CD4-positive, alpha-beta memory T cell (primary cell): Measurements from ENCODE around the gene SPEM2. TPM values are rescaled to one million over a fixed set of nuclear protein-coding genes. Genes with fewer than 3 reads are reported as not detected.
A peak's percentile ranks its signal among the peaks of the same experiment; 100 is the strongest.

Source experiments
- CTCF ChIA-PET: fragments of 350-600 bp; sonication (Branson Sonifier 250); formaldehyde crosslinking; loops from one replicate; lab custom pipeline; 2021; ENCODE audit warnings: inconsistent platforms; ENCODE audit not compliant: partially characterized antibody; lab: Charles Lee
- POLR2A ChIA-PET: fragments of 350-600 bp; sonication (Branson Sonifier 250); formaldehyde crosslinking; loops from one replicate; lab custom pipeline; 2021; ENCODE audit not compliant: partially characterized antibody; lab: Charles Lee
- DNase-seq, 5 donors: peaks; one replicate each; pipeline versions ENCODE4 v3.0.0 to v3.0.0-alpha.2; 2020 to 2022; ENCODE audit warnings: mixed read lengths in 1 of 5
- H3K27ac ChIP-seq: one replicate; pipeline ENCODE4 v1.7.0; 2013; ENCODE audit warnings: low read depth, low read length
- H3K27me3 ChIP-seq: 2 replicates; pipeline ENCODE4 v1.7.0; 2013; ENCODE audit warnings: mild to moderate bottlenecking, low read length, moderate library complexity; ENCODE audit not compliant: insufficient read depth
- H3K36me3 ChIP-seq: 2 replicates; pipeline ENCODE4 v1.7.0; 2013; ENCODE audit warnings: mild to moderate bottlenecking, low read length, moderate library complexity; ENCODE audit not compliant: insufficient read depth
- H3K4me1 ChIP-seq: 2 replicates; pipeline ENCODE4 v1.7.0; 2013; ENCODE audit warnings: mild to moderate bottlenecking, low read length, moderate library complexity; ENCODE audit not compliant: insufficient read depth
- H3K4me3 ChIP-seq, 2 donors: one replicate each; pipeline ENCODE4 v1.7.0; 2013; ENCODE audit warnings: low read length in 2 of 2, mild to moderate bottlenecking in 1 of 2
- H3K9me3 ChIP-seq, 2 donors: one replicate each; pipeline ENCODE4 v1.7.0; 2013; ENCODE audit warnings: low read length in 2 of 2, control low read depth in 1 of 2; ENCODE audit not compliant: control insufficient read depth in 1 of 2
- H3K27ac Mint-ChIP-seq, 7 donors: one replicate each; pipeline ENCODE4 v1.8.0; 2020 to 2021; ENCODE audit warnings: mixed read lengths in 7 of 7, mild to moderate bottlenecking in 6 of 7, inconsistent platforms in 3 of 7, moderate library complexity in 3 of 7
- H3K27me3 Mint-ChIP-seq, 2 donors: one replicate each; pipeline ENCODE4 v1.8.0; 2020 to 2021; ENCODE audit warnings: mixed read lengths in 2 of 2
- H3K36me3 Mint-ChIP-seq, 2 donors: one replicate each; pipeline ENCODE4 v1.8.0; 2020 to 2021; ENCODE audit warnings: mixed read lengths in 2 of 2, inconsistent platforms in 1 of 2, mild to moderate bottlenecking in 1 of 2
- H3K4me1 Mint-ChIP-seq, 4 donors: one replicate each; pipeline ENCODE4 v1.8.0; 2020 to 2021; ENCODE audit warnings: mixed read lengths in 4 of 4, mild to moderate bottlenecking in 1 of 4
- H3K4me3 Mint-ChIP-seq, 8 donors: one replicate each; pipeline ENCODE4 v1.8.0; 2020 to 2021; ENCODE audit warnings: mixed read lengths in 8 of 8, mild to moderate bottlenecking in 7 of 8, moderate library complexity in 6 of 8, inconsistent platforms in 3 of 8
- H3K9me3 Mint-ChIP-seq, 8 donors: one replicate each; pipeline ENCODE4 v1.8.0; 2020 to 2021; ENCODE audit warnings: mixed read lengths in 8 of 8, mild to moderate bottlenecking in 5 of 8, inconsistent platforms in 3 of 8, moderate library complexity in 1 of 8
- intact Hi-C: fragments of 100-400 bp; cut with micrococcal nuclease; formaldehyde crosslinking; loops from one replicate; pipeline ENCODE4 v1.15.1; 2023
- polyA plus RNA-seq, 2 donors: library from polyadenylated mRNA; unstranded; fragments of 300-500 nt; fragmentation: Illumina TruSeq; gene quantifications; one replicate each; pipeline ENCODE4 v1.2.3, GENCODE V29; 2021
- total RNA-seq, 2 experiments: library from RNA; stranded (reverse); gene quantifications; one replicate each; pipeline ENCODE4 v1.2.3, GENCODE V29; 2021

Gene SPEM2
- total and polyA plus RNA-seq, 4 experiments from 2014 or later = not detected

DNA sequence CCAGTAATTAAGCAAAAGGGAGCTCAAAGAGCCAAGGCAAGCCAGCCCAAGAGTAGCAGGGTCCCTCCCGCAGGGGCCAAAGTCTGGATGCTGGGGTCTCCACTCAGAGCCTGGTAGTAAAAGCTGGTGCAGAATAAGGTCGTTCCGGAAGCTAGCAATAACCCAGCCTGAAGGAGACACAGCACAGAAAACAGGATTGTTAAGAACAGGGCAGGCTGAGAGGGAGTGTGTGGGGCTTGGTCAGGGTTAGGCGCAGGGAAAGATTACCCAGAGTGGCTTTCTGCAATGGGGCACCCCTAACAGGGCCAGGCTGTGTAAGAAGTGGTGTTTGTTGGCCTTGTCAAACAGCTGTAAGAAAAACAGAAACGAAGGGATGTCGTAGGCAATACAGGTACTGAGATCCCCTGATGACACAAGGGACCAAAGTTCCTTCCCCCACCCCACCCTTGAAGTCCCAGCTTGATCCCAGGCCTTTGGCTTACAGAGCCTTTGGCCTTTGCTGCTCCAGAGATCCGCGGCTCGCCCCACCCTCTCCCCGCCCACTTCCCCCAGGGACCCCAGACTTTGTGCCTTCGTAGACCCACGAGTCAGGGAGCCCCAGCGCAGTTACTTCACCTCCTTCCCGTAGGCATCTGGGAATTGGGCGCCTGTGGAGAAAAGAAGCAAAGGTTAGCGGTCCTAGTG is 22.2 kb upstream of the SPEM2 start:
- Histone ChIP-seq H3K9me3 (no peaks in the 10 kb centered on the region), H3K27me3 (no peaks in the 10 kb centered on the region), H3K4me3 (peak overlapping the region; percentile 73 to 77), H3K36me3 (no peaks in the 10 kb centered on the region), H3K27ac (peak overlapping the region; percentile 51), H3K4me1 (peaks cover 17% of the 10 kb centered on the region)
- Mint-ChIP-seq H3K27me3 (peaks cover 0 to 2% of the 10 kb centered on the region in 2 donors), H3K4me3 (peak overlapping the region; percentile 93 to 98 (median 97)), H3K9me3 (no peaks in the 10 kb centered on the region), H3K27ac (peak overlapping the region; percentile 17 to 99 (median 97)), H3K36me3 (peaks cover 0 to 7% of the 10 kb centered on the region in 2 donors), H3K4me1 (peaks cover 15 to 37% (median 16%) of the 10 kb centered on the region in 4 donors)
- POLR2A ChIA-PET = interaction anchor here (1.0 to 3.7 kb wide), 16 partner anchors 9 to 735 kb away, joined by 3 to 69 read pairs (median 9); partner anchors contain the start of genes ACAP1, MPDU1, NEURL4 and PLSCR3
- no peak for DNase-seq
- intact Hi-C loops = no loop called here
- CTCF ChIA-PET = interaction anchor here (1.0 to 2.9 kb wide), 3 partner anchors 9 to 33 kb away, joined by 3 to 23 read pairs (median 3); partner anchors contain the start of gene TMEM102

DNA sequence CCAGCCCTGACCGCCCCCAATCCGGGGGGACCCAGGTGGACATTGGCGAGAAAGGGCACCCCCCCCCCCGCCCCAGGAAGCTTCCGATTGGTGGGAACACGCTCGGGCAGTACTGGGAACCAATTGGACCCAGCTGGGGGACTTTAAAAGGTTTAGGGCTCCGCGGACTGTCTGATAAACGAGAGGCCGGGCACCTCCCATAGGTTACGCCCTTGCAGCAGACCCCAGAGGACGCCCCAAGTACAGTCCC is 21.8 kb upstream of the SPEM2 start:
- Mint-ChIP-seq H3K27me3 (peaks cover 0 to 2% of the 10 kb centered on the region in 2 donors), H3K4me1 (peaks cover 15 to 37% (median 16%) of the 10 kb centered on the region in 4 donors), H3K4me3 (peak overlapping the region; percentile 93 to 98 (median 97)), H3K27ac (peak overlapping the region; percentile 89 to 99 (median 98)), H3K36me3 (peaks cover 0 to 7% of the 10 kb centered on the region in 2 donors), H3K9me3 (no peaks in the 10 kb centered on the region)
- Histone ChIP-seq H3K27me3 (no peaks in the 10 kb centered on the region), H3K9me3 (no peaks in the 10 kb centered on the region), H3K4me1 (peaks cover 17% of the 10 kb centered on the region), H3K27ac (peak overlapping the region; percentile 51), H3K36me3 (no peaks in the 10 kb centered on the region), H3K4me3 (peak overlapping the region; percentile 73 to 77)
- POLR2A ChIA-PET = interaction anchor here (0.6 to 3.7 kb wide), 19 partner anchors 9 to 735 kb away, joined by 3 to 69 read pairs (median 8); partner anchors contain the start of genes ACAP1, DVL2, MPDU1 and NEURL4
- intact Hi-C loops = no loop called here
- CTCF ChIA-PET = interaction anchor here (0.8 to 2.9 kb wide), 3 partner anchors 19 to 48 kb away, joined by 3 to 23 read pairs (median 4); partner anchors contain the start of gene TMEM102
- no peak for DNase-seq

DNA sequence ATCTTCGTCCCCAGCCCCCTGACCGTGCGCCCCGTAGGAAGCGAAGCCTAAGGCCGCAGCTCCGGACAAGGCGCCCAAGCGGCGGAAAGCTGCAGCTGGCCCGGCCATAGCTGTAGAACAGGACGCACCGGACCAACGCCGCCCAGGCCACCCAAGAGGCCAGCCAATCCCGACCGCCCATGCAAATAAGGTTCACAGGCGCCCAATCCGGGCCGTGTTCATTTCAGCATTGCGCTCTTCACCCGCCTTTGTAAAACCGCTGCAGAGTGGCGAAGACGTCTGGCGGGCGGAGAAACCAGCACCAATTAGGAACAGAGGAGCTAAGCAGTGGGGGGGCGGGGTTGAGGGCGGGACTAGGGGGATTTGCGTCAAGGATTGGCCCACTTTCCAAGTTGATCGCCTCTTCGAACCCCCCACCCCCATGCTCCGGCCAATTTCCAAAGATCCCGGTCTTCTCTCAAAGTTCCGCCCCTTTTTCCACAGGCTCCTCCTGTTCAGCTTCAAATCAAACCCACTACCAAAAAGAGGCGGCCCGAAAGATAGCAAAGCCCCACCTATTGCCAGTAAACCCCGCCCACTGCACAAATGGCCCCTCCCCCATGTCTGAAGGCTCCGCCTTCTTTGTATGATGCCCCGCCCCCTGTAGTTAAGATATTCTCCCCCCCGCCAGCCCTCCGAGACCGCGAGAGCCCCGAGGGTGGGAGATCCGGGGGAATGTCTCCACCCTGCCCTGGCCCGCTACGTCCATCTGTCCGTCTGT is 21.3 kb upstream of the SPEM2 start, which contains the start of gene TMEM256:
TMEM256 (minus strand) TSS at position 121 of the 760 bp plus-strand sequence; CDS start at position 108, 13 bp downstream.
- peaks cover 2% of the 10 kb centered on the region in 2 donors for H3K27me3 Mint-ChIP-seq
- peaks cover 17% of the 10 kb centered on the region for H3K4me1 ChIP-seq
- peak within 1 kb of the TSS; percentile 73 to 77 for H3K4me3 ChIP-seq

DNA sequence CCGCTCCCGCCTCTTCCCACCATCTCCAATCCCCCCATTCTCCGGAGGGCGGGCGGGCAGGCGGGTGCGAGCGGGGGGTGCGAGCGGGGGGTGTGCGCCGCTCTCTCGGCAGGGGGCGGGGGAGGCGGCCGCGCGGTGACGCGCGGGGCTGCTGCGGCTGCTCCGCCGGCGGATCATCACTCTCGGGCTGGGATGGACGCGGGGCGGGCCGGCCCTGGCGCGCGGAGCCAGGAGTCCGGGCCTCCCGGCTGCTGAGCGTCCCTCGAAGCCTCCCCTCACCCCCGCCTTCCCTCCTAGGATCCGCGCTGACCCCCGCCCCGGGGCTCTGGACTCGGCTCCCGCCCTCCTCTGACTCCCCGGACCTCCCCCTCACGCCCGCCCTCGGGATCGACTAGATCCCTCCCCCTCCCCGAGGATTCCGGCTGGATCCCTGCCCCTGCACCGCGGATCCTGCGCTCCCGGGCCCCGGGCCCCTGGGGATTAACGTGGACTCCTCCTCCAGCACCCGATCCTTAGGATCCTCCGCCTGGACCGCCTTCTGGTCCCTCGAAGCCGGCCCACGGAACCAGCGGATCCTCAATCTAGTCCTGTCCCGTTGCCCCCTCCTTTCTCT is 20.6 kb upstream of the SPEM2 start:
- H3K9me3 ChIP-seq = no peaks in the 10 kb centered on the region
- POLR2A ChIA-PET = interaction anchor here (0.6 to 3.7 kb wide), 20 partner anchors 11 to 734 kb away, joined by 3 to 69 read pairs (median 8); partner anchors contain the start of genes ACAP1, MPDU1, NEURL4 and PLSCR3
- Mint-ChIP-seq H3K4me1 (peaks cover 15 to 47% (median 20%) of the 10 kb centered on the region in 4 donors), H3K27ac (peak overlapping the region; percentile 89 to 99 (median 98)), H3K36me3 (peaks cover 0 to 7% of the 10 kb centered on the region in 2 donors), H3K4me3 (peak overlapping the region; percentile 93 to 98 (median 97)), H3K27me3 (peaks cover 2% of the 10 kb centered on the region in 2 donors), H3K9me3 (no peaks in the 10 kb centered on the region)
- no peaks in the 10 kb centered on the region for H3K27me3 ChIP-seq
- peak in 1 of 5 donors; percentile 83 for DNase-seq
- H3K36me3 ChIP-seq = no peaks in the 10 kb centered on the region
- CTCF ChIA-PET = interaction anchor here (0.8 to 2.9 kb wide), 2 partner anchors 32 to 49 kb away, joined by 4 to 23 read pairs; partner anchors contain the start of gene TMEM102
- H3K4me3 ChIP-seq = peak overlapping the region; percentile 73 to 77
- intact Hi-C loops = loop anchor here (1.0 kb wide), 10 partner anchors 11 to 281 kb away; partner anchors contain the start of genes ACAP1, EIF5A, ELP5 and NEURL4
- H3K4me1 ChIP-seq = peaks cover 17% of the 10 kb centered on the region
- peak overlapping the region; percentile 51 for H3K27ac ChIP-seq

More for the DNA sequence above, 21.3 kb upstream of the SPEM2 start, which contains the start of gene TMEM256:
- ChIA-PET POLR2A (interaction anchor here (0.6 to 3.7 kb wide), 20 partner anchors 10 to 734 kb away, joined by 3 to 69 read pairs (median 6); partner anchors contain the start of genes ACAP1, DVL2, MPDU1 and NEURL4), CTCF (interaction anchor here (0.8 to 2.9 kb wide), 3 partner anchors 19 to 48 kb away, joined by 3 to 23 read pairs (median 4); partner anchors contain the start of gene TMEM102)
- no peaks in the 10 kb centered on the region for H3K27me3 ChIP-seq
- intact Hi-C loops = loop anchor here (1.0 kb wide), 10 partner anchors 10 to 282 kb away; partner anchors contain the start of genes ACAP1, EIF5A, ELP5 and NEURL4
- H3K36me3 Mint-ChIP-seq = peaks cover 0 to 7% of the 10 kb centered on the region in 2 donors
- H3K4me3 Mint-ChIP-seq = peak within 1 kb of the TSS; percentile 93 to 98 (median 97)
- DNase-seq = peak; percentile 91 to 98 (median 94)
- no peaks in the 10 kb centered on the region for H3K9me3 Mint-ChIP-seq
- H3K36me3 ChIP-seq = no peaks in the 10 kb centered on the region
- peak within 1 kb of the TSS; percentile 89 to 99 (median 98) for H3K27ac Mint-ChIP-seq
- peak within 1 kb of the TSS; percentile 51 for H3K27ac ChIP-seq
- H3K9me3 ChIP-seq = no peaks in the 10 kb centered on the region
- H3K4me1 Mint-ChIP-seq = peaks cover 16 to 40% (median 18%) of the 10 kb centered on the region in 4 donors

DNA sequence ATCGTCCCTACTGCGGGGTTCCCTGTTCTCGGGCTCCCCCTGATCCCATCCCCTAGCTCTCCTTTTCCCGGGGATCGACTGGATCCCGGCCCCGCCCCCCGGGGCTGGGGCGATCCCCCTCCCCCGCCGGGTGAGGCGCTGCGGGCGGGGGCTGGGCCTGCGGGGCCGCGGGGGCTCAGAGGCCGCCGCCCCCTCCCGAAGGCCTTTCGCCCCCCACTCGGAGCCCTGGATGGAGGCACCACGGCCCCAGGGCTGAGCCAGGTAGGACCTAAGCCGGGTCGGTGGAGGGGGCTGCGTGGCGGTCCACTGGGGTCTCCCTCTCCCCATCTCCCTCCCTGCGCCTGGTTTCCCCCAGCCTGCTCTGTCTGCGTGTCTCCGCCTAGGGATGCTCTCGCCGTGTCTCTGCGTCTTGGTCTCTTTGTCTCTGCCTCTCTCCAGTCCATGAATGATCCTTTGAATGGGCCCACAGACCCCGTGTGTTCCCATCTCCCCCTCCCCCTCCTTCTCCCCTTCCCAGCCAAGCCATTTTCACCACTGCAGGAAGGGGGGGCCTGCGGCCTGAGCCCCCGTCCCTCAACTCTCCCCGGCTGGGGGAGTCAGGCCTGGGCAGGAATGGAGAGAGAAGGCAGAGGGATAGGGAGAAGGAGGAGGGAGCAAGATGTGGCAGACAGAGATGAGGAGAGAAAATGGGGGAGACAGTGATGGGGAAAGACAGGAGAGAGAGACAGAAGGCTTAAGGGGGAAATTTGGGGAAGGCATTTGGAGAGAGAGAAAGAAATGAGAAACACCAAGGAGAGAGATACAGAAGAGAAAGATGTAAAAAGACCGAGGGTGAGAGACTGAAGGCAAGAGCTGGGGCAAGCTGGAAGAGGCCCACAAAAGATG is 19.8 kb upstream of the SPEM2 start:
- Mint-ChIP-seq H3K27me3 (peaks cover 2% of the 10 kb centered on the region in 2 donors), H3K4me3 (peak overlapping the region; percentile 74 to 89 (median 80)), H3K27ac (peak overlapping the region; percentile 70 to 92 (median 86)), H3K36me3 (peaks cover 0 to 7% of the 10 kb centered on the region in 2 donors), H3K9me3 (no peaks in the 10 kb centered on the region), H3K4me1 (peaks cover 15 to 48% (median 20%) of the 10 kb centered on the region in 4 donors)
- CTCF ChIA-PET = no interaction called here
- intact Hi-C loops = no loop called here
- Histone ChIP-seq H3K9me3 (no peaks in the 10 kb centered on the region), H3K36me3 (no peaks in the 10 kb centered on the region), H3K27ac (peak overlapping the region; percentile 51), H3K4me1 (peaks cover 17% of the 10 kb centered on the region), H3K27me3 (no peaks in the 10 kb centered on the region), H3K4me3 (peak overlapping the region; percentile 23 to 77)
- no peak for DNase-seq
- POLR2A ChIA-PET = interaction anchor here (3.4 to 3.7 kb wide), 2 partner anchors 11 to 21 kb away, joined by 14 to 49 read pairs; partner anchors contain the start of gene PLSCR3
